HCT116 (cell line): ENCODE results near the gene EYA2. TPM values are rescaled to one million over a fixed set of nuclear protein-coding genes. Genes with fewer than 3 reads are reported as not detected.

Experiments
- ATAC-seq: fragments of 200-7000 bp; cut with Tn5 transposase; 2 replicates; pipeline ENCODE4 v1.9.1; 2020; ENCODE audit warnings: mild to moderate bottlenecking, moderate library complexity
- BruUV-seq: library from RNA; stranded (reverse); fragments of 400-500 nt; replicated peaks from 2 replicates; lab custom pipeline; 2021; lab: Mats Ljungman, UMichigan
- CTCF ChIA-PET: fragments of 300-600 bp; sonication (Branson Sonifier 250); formaldehyde crosslinking; loops from one replicate; lab custom pipeline; 2021; ENCODE audit warnings: antibody characterized with exemption; lab: Charles Lee
- POLR2A ChIA-PET: fragments of 300-600, 350-600 bp; sonication (Branson Sonifier 250); formaldehyde crosslinking; loops from one replicate; lab custom pipeline; 2021; ENCODE audit warnings: antibody characterized with exemption; lab: Charles Lee
- RAD21 ChIA-PET, 2 experiments: fragments of 300-600 bp; sonication (Branson Sonifier 250); formaldehyde crosslinking; loops; one replicate each; lab custom pipeline; 2023; ENCODE audit warnings: low total read pairs in 2 of 2; ENCODE audit not compliant: uncharacterized antibody in 2 of 2, unreplicated experiment in 2 of 2, low non-redundant PET in 1 of 2; lab: Charles Lee
- DNase-seq: peaks from one replicate; pipeline ENCODE4 v3.0.0-alpha.2; 2010; ENCODE audit warnings: low read depth, low spot score
- H2AFZ ChIP-seq: fragments of 200-600 bp; shearing (Covaris generic), sonication (generic); 2 replicates; pipeline ENCODE4 v1.6.1; 2017; ENCODE audit warnings: low read depth, mixed run types, mixed read lengths, antibody characterized with exemption, low read length; ENCODE audit not compliant: poor library complexity, severe bottlenecking
- H3K27ac ChIP-seq: 2 replicates; pipeline ENCODE4 v1.5.1; 2012; ENCODE audit warnings: low read depth, low read length
- H3K27me3 ChIP-seq: fragments of 200-600 bp; sonication (generic); 2 replicates; pipeline ENCODE4 v1.6.1; 2016; ENCODE audit warnings: mixed run types, low read length, mixed read lengths; ENCODE audit not compliant: insufficient read depth
- H3K36me3 ChIP-seq, 2 experiments: fragments of 200-500 bp in 1 of 2; fragments of 200-600 bp in 1 of 2; sonication (Bioruptor generic) in 1 of 2; sonication (generic) in 1 of 2; 2 replicates each; pipeline versions ENCODE4 v1.5.1 to v1.6.1; 2014 to 2016; ENCODE audit warnings: low read length in 2 of 2, inconsistent platforms in 1 of 2, mixed read lengths in 1 of 2, mixed run types in 1 of 2; ENCODE audit not compliant: insufficient read depth in 2 of 2, control insufficient read depth in 1 of 2
- H3K4me1 ChIP-seq, 2 experiments: fragments of 200-600 bp in 1 of 2; sonication (generic) in 1 of 2; 2 replicates each; pipeline versions ENCODE4 v1.5.1 to v1.6.1; 2012 to 2017; ENCODE audit warnings: low read length in 2 of 2, inconsistent platforms in 1 of 2, mild to moderate bottlenecking in 1 of 2, mixed read lengths in 1 of 2, mixed run types in 1 of 2, moderate library complexity in 1 of 2; ENCODE audit not compliant: insufficient read depth in 2 of 2, control insufficient read depth in 1 of 2
- H3K4me2 ChIP-seq: fragments of 200-600 bp; sonication (generic); 2 replicates; pipeline ENCODE4 v1.6.1; 2017; ENCODE audit warnings: mixed run types, low read length, mixed read lengths
- H3K4me3 ChIP-seq, 2 experiments: fragments of 200-600 bp in 1 of 2; sonication (generic) in 1 of 2; replicated peaks in 1 of 2; 2 replicates each; pipeline ENCODE4 v1.5.1; 2011 to 2016; ENCODE audit warnings: low read length in 2 of 2, control low read depth in 1 of 2, low read depth in 1 of 2, mild to moderate bottlenecking in 1 of 2, mixed read lengths in 1 of 2, mixed run types in 1 of 2
- H3K79me2 ChIP-seq: fragments of 200-600 bp; sonication (generic); 2 replicates; pipeline ENCODE4 v1.6.1; 2017; ENCODE audit warnings: mild to moderate bottlenecking, mixed run types, low read length, moderate library complexity, mixed read lengths; ENCODE audit not compliant: insufficient read depth
- H3K9ac ChIP-seq: fragments of 200-600 bp; sonication (generic); 2 replicates; pipeline ENCODE4 v1.6.1; 2016; ENCODE audit warnings: low read length, mixed read lengths
- H3K9me2 ChIP-seq: fragments of 200-600 bp; sonication (generic), shearing (Covaris generic); 2 replicates; pipeline ENCODE4 v1.6.1; 2017; ENCODE audit warnings: mixed run types, mild to moderate bottlenecking, moderate library complexity; ENCODE audit not compliant: insufficient read depth
- H3K9me3 ChIP-seq, 2 experiments: fragments of 200-500 bp in 1 of 2; fragments of 200-600 bp in 1 of 2; sonication (Bioruptor generic) in 1 of 2; sonication (generic) in 1 of 2; 2 replicates each; pipeline ENCODE4 v1.6.1; 2014 to 2017; ENCODE audit warnings: low read length in 2 of 2, mixed read lengths in 2 of 2, inconsistent platforms in 1 of 2, low read depth in 1 of 2, mild to moderate bottlenecking in 1 of 2, mixed run types in 1 of 2, moderate library complexity in 1 of 2; ENCODE audit not compliant: control insufficient read depth in 1 of 2, insufficient read depth in 1 of 2
- H4K20me1 ChIP-seq: fragments of 200-600 bp; sonication (generic), shearing (Covaris generic); 2 replicates; pipeline ENCODE4 v1.6.1; 2017; ENCODE audit warnings: mixed run types, mild to moderate bottlenecking, moderate library complexity; ENCODE audit not compliant: insufficient read depth
- CBX3 ChIP-seq: IDR thresholded peaks from 2 replicates; pipeline ENCODE4 v1.6.1; 2012; ENCODE audit warnings: low read depth
- CEBPB ChIP-seq: IDR thresholded peaks from 2 replicates; pipeline ENCODE4 v1.6.1; 2012; ENCODE audit warnings: low read depth
- EGR1 ChIP-seq: IDR thresholded peaks from 2 replicates; pipeline ENCODE4 v1.6.1; 2012; ENCODE audit warnings: low read depth
- ELF1 ChIP-seq: IDR thresholded peaks from 2 replicates; pipeline ENCODE4 v1.6.1; 2012; ENCODE audit warnings: low read depth, borderline replicate concordance
- FOSL1 ChIP-seq: IDR thresholded peaks from 2 replicates; pipeline ENCODE4 v1.6.1; 2012; ENCODE audit warnings: low read depth
- JUND ChIP-seq: IDR thresholded peaks from 2 replicates; pipeline ENCODE4 v1.6.1; 2012
- POLR2A ChIP-seq: IDR thresholded peaks from 2 replicates; pipeline ENCODE4 v1.7.0; 2011; ENCODE audit warnings: borderline replicate concordance; ENCODE audit not compliant: insufficient read depth, insufficient read length; ENCODE audit errors: extremely low read depth
- POLR2AphosphoS5 ChIP-seq: IDR thresholded peaks from 2 replicates; pipeline ENCODE4 v1.6.1; 2011; ENCODE audit warnings: mild to moderate bottlenecking, low read depth, low read length, moderate library complexity
- SP1 ChIP-seq: IDR thresholded peaks from 2 replicates; pipeline ENCODE4 v1.6.1; 2012; ENCODE audit warnings: low read depth
- TCF7L2 ChIP-seq: IDR thresholded peaks from 2 replicates; pipeline ENCODE4 v1.7.0; 2011; ENCODE audit warnings: borderline replicate concordance, inconsistent platforms; ENCODE audit not compliant: insufficient read depth, insufficient read length; ENCODE audit errors: extremely low read depth
- intact Hi-C: fragments of 100-400 bp; cut with micrococcal nuclease; formaldehyde crosslinking; loops from 2 replicates; pipeline ENCODE4 v1.10.0; 2022
- total RNA-seq: library from RNA; stranded (reverse); gene quantifications from one replicate; pipeline ENCODE4 v1.2.1, GENCODE V29; 2021; ENCODE audit not compliant: unreplicated experiment
- TF ChIP-seq, protein P1 (sequence below): IDR thresholded peaks from 2 replicates; pipeline ENCODE4 v1.6.1; 2012; ENCODE audit warnings: low read depth
- TF ChIP-seq, protein P2 (sequence below): IDR thresholded peaks from 2 replicates; pipeline ENCODE4 v1.6.1; 2012

The EYA2 gene
- total RNA-seq, 1 experiment from 2014 or later, result not detected

DNA sequence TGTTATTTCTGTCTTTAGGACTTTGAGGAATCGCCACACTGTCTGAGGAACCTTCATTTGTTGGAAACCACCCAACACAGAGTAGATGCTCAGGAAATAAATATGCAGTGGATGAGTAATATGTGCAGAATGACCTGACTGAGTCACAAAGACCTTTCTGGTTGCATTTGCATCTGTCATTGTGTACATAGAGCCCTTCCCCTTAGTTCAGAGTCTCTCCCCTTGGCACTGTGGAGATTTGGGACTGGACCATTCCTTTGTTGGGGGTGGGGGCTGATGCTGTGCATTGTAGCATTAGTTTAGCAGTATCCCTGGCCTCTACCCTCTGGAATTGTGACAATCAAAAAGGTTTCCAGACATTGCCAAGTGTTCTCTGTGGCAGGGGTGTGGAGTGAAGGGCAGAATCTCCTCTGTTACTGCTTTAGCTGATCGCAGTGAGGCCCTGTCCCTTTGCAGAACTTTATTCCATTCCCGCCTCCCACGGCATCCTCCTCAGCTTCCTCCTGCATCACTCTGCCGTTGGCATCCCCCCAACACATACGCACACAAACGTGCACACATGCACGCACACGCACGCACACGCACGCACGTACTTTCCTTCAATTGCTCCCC lies 64.5 kb downstream of the EYA2 start:
- ChIA-PET CTCF (no interaction called here), POLR2A (no interaction called here), RAD21 (no interaction called here)
- Histone ChIP-seq H3K9me2 (no peaks in the 10 kb centered on the region), H3K9ac (no peak overlapping the region), H3K9me3 (no peaks in the 10 kb centered on the region), H3K36me3 (no peaks in the 10 kb centered on the region), H3K4me2 (peak overlapping the region; percentile 51), H4K20me1 (no peaks in the 10 kb centered on the region), H2AFZ (no peak overlapping the region), H3K79me2 (no peaks in the 10 kb centered on the region), H3K4me3 (no peak overlapping the region), H3K27me3 (no peaks in the 10 kb centered on the region), H3K27ac (no peak overlapping the region), H3K4me1 (peaks cover 3 to 13% of the 10 kb centered on the region in 2 experiments; a peak in 2 of 4 replicates)
- peak; percentile 22 for DNase-seq
- peak; percentile 87 for ATAC-seq
- no TSS peak for BruUV-seq
- 0 out of 2 replicates have a peak, but pooled peaks have one; percentile 29 for TF ChIP-seq SP1
- TF ChIP-seq JUND, result peak; percentile 54
- TF ChIP-seq ELF1, result no peak
- no peak for TF ChIP-seq POLR2AphosphoS5
- TF ChIP-seq POLR2A, result no peak
- no peak for TF ChIP-seq EGR1
- no peak for TF ChIP-seq TCF7L2
- peak; percentile 65 for TF ChIP-seq FOSL1
- TF ChIP-seq CEBPB, result no peak
- TF ChIP-seq, protein P1, sequence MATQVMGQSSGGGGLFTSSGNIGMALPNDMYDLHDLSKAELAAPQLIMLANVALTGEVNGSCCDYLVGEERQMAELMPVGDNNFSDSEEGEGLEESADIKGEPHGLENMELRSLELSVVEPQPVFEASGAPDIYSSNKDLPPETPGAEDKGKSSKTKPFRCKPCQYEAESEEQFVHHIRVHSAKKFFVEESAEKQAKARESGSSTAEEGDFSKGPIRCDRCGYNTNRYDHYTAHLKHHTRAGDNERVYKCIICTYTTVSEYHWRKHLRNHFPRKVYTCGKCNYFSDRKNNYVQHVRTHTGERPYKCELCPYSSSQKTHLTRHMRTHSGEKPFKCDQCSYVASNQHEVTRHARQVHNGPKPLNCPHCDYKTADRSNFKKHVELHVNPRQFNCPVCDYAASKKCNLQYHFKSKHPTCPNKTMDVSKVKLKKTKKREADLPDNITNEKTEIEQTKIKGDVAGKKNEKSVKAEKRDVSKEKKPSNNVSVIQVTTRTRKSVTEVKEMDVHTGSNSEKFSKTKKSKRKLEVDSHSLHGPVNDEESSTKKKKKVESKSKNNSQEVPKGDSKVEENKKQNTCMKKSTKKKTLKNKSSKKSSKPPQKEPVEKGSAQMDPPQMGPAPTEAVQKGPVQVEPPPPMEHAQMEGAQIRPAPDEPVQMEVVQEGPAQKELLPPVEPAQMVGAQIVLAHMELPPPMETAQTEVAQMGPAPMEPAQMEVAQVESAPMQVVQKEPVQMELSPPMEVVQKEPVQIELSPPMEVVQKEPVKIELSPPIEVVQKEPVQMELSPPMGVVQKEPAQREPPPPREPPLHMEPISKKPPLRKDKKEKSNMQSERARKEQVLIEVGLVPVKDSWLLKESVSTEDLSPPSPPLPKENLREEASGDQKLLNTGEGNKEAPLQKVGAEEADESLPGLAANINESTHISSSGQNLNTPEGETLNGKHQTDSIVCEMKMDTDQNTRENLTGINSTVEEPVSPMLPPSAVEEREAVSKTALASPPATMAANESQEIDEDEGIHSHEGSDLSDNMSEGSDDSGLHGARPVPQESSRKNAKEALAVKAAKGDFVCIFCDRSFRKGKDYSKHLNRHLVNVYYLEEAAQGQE, result no peak
- TF ChIP-seq, protein P2, sequence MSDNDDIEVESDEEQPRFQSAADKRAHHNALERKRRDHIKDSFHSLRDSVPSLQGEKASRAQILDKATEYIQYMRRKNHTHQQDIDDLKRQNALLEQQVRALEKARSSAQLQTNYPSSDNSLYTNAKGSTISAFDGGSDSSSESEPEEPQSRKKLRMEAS, result no peak
- TF ChIP-seq CBX3, result no peak
- intact Hi-C loops, result no loop called here
